NB4 (cell line): Measurements from ENCODE around the gene MSI2.
A peak's percentile ranks its signal among the peaks of the same experiment; 100 is the strongest.

Experiments used
- DNase-seq: peaks from one replicate; pipeline ENCODE4 v3.0.0; 2010; ENCODE audit warnings: low read depth
- H3K4me3 ChIP-seq: one replicate; pipeline ENCODE4 v1.5.1; 2011; ENCODE audit warnings: mild to moderate bottlenecking, low read depth, low read length, moderate library complexity
- CTCF ChIP-seq: IDR thresholded peaks from one replicate; pipeline ENCODE4 v1.5.1; 2012; ENCODE audit warnings: low read depth, low read length
- MAX ChIP-seq: IDR thresholded peaks from 2 replicates; pipeline ENCODE4 v1.6.1; 2011; ENCODE audit warnings: low read depth, low read length
- MYC ChIP-seq: IDR thresholded peaks from 2 replicates; pipeline ENCODE4 v1.6.1; 2011; ENCODE audit warnings: low read depth, low read length
- POLR2A ChIP-seq: IDR thresholded peaks from 2 replicates; pipeline ENCODE4 v1.6.1; 2011; ENCODE audit warnings: mild to moderate bottlenecking; ENCODE audit not compliant: insufficient read length; ENCODE audit errors: extremely low read depth

The MSI2 gene

GRCh38 chr17:57257895-57258851 is 1.9 kb downstream of the MSI2 start:
- H3K4me3 ChIP-seq: peak overlapping the region; percentile 67
- peak; percentile 27 for DNase-seq
- TF ChIP-seq POLR2A (no peak), MYC (no peak), MAX (no peak), CTCF (no peak)

GRCh38 chr17:57259306-57259705 is 3.0 kb downstream of the MSI2 start:
- TF ChIP-seq MAX (no peak), POLR2A (no peak), CTCF (no peak), MYC (no peak)
- no peak overlapping the region for H3K4me3 ChIP-seq

GRCh38 chr17:57259817-57260216 is 3.5 kb downstream of the MSI2 start:
- DNase-seq: no peak
- TF ChIP-seq MAX (no peak), POLR2A (no peak), MYC (no peak), CTCF (no peak)
- no peak overlapping the region for H3K4me3 ChIP-seq

More at GRCh38 chr17:57259306-57259705, 3.0 kb downstream of the MSI2 start:
- DNase-seq: no peak

GRCh38 chr17:57260325-57261083 is 4.2 kb downstream of the MSI2 start:
- no peak overlapping the region for H3K4me3 ChIP-seq
- no peak for DNase-seq
- TF ChIP-seq POLR2A (no peak), MAX (no peak), CTCF (no peak), MYC (no peak)

- no peak overlapping the region for H3K4me3 ChIP-seq
- DNase-seq: no peak
- no peak for TF ChIP-seq MYC
- no peak for TF ChIP-seq CTCF
- no peak for TF ChIP-seq POLR2A
- no peak for TF ChIP-seq MAX
Observed at GRCh38 chr17:57261084-57261461, 4.8 kb downstream of the MSI2 start.
